Measurements from ENCODE around the gene C2CD2. TPM values are rescaled to one million over a fixed set of nuclear protein-coding genes. Genes with fewer than 3 reads are reported as not detected.
A peak's percentile ranks its signal among the peaks of the same experiment; 100 is the strongest.
"Not testable (repeated sequence)": the region's sequence is repeated elsewhere in the genome, so short reads cannot be mapped to it uniquely, and the experiment has no call there.

The C2CD2 gene
- total RNA-seq, 2 donors from 2014 or later: 26.3 to 28.7 TPM

- peak; percentile 71 for DNase-seq
- WGBS, 2 experiments (ENCODE audit: insufficient coverage in 1 of 2, insufficient read length in 1 of 2): 48 to 52% methylated on average over 27 to 30 of the region's 30 CpGs
Measured at GRCh38 chr21:41952568-41953248, 1.1 kb downstream of the C2CD2 start.

GRCh38 chr21:41951876-41952567 is 1.8 kb downstream of the C2CD2 start:
- H3K9me3 Mint-ChIP-seq: no peaks in the 10 kb centered on the region
- H3K36me3 Mint-ChIP-seq (ENCODE audit: low read depth): no peaks in the 10 kb centered on the region
- DNase-seq: no peak
- peak overlapping the region; percentile 66 for H3K4me3 Mint-ChIP-seq
- H3K27me3 Mint-ChIP-seq (ENCODE audit: insufficient read depth): peaks cover 18% of the 10 kb centered on the region
- H3K4me1 Mint-ChIP-seq: peaks cover 39% of the 10 kb centered on the region
- Histone ChIP-seq H3K9me3 (ENCODE audit: control insufficient read depth, low read length) (no peaks in the 10 kb centered on the region), H3K4me3 (ENCODE audit: low read length) (peak overlapping the region; percentile 81), H3K27me3 (ENCODE audit: control insufficient read depth, insufficient read depth, low read length, poor library complexity, severe bottlenecking) (peaks cover 20% of the 10 kb centered on the region), H3K27ac (ENCODE audit: low read depth, low read length) (no peak overlapping the region), H3K4me1 (ENCODE audit: control insufficient read depth, insufficient read depth, low read length) (peaks cover 17% of the 10 kb centered on the region), H3K36me3 (ENCODE audit: control insufficient read depth, insufficient read depth, low read length) (no peaks in the 10 kb centered on the region), H3K9ac (ENCODE audit: extremely low read depth, low read length, poor library complexity, severe bottlenecking) (no peak overlapping the region)
- 94 to 96% methylated on average over 5 of the region's 5 CpGs for WGBS, 2 experiments (ENCODE audit: insufficient coverage in 1 of 2, insufficient read length in 1 of 2)
- no peak overlapping the region for H3K27ac Mint-ChIP-seq
- TF ChIP-seq CTCF (conservative IDR thresholded peaks at IDR 0.05): no peak

More at GRCh38 chr21:41952568-41953248, 1.1 kb downstream of the C2CD2 start:
- Histone ChIP-seq H3K4me1 (ENCODE audit: control insufficient read depth, insufficient read depth, low read length) (peaks cover 17% of the 10 kb centered on the region), H3K4me3 (ENCODE audit: low read length) (peak overlapping the region; percentile 81), H3K9ac (ENCODE audit: extremely low read depth, low read length, poor library complexity, severe bottlenecking) (peak overlapping the region; percentile 30), H3K9me3 (ENCODE audit: control insufficient read depth, low read length) (no peaks in the 10 kb centered on the region), H3K36me3 (ENCODE audit: control insufficient read depth, insufficient read depth, low read length) (no peaks in the 10 kb centered on the region), H3K27me3 (ENCODE audit: control insufficient read depth, insufficient read depth, low read length, poor library complexity, severe bottlenecking) (peaks cover 20% of the 10 kb centered on the region), H3K27ac (ENCODE audit: low read depth, low read length) (no peak overlapping the region)
- no peaks in the 10 kb centered on the region for H3K9me3 Mint-ChIP-seq
- peaks cover 37% of the 10 kb centered on the region for H3K4me1 Mint-ChIP-seq
- peaks cover 18% of the 10 kb centered on the region for H3K27me3 Mint-ChIP-seq (ENCODE audit: insufficient read depth)
- peak overlapping the region; percentile 66 for H3K4me3 Mint-ChIP-seq
- no peak for TF ChIP-seq CTCF (conservative IDR thresholded peaks at IDR 0.05)
- H3K27ac Mint-ChIP-seq: no peak overlapping the region
- no peaks in the 10 kb centered on the region for H3K36me3 Mint-ChIP-seq (ENCODE audit: low read depth)

GRCh38 chr21:41950941-41951351 is 2.9 kb downstream of the C2CD2 start:
- no peak for TF ChIP-seq CTCF (conservative IDR thresholded peaks at IDR 0.05)
- peak; percentile 75 for DNase-seq
- WGBS, 2 experiments (ENCODE audit: insufficient coverage in 1 of 2, insufficient read length in 1 of 2): 21 to 24% methylated on average over 2 to 14 of the region's 14 CpGs

GRCh38 chr21:41949631-41950030 is 4.2 kb downstream of the C2CD2 start:
- not testable (repeated sequence) for H3K9me3 Mint-ChIP-seq; H3K9ac ChIP-seq (ENCODE audit: extremely low read depth, low read length, poor library complexity, severe bottlenecking); H3K4me3 Mint-ChIP-seq; DNase-seq; H3K9me3 ChIP-seq (ENCODE audit: control insufficient read depth, low read length); H3K27ac Mint-ChIP-seq; H3K36me3 ChIP-seq (ENCODE audit: control insufficient read depth, insufficient read depth, low read length); H3K36me3 Mint-ChIP-seq (ENCODE audit: low read depth); H3K27ac ChIP-seq (ENCODE audit: low read depth, low read length); H3K4me3 ChIP-seq (ENCODE audit: low read length)
- Mint-ChIP-seq H3K27me3 (ENCODE audit: insufficient read depth) (peaks cover 18% of the 10 kb centered on the region), H3K4me1 (peaks cover 39% of the 10 kb centered on the region)
- peaks cover 20% of the 10 kb centered on the region for H3K27me3 ChIP-seq (ENCODE audit: control insufficient read depth, insufficient read depth, low read length, poor library complexity, severe bottlenecking)
- 91 to 100% methylated on average over 2 to 3 of the region's 3 CpGs for WGBS, 2 experiments (ENCODE audit: insufficient coverage in 1 of 2, insufficient read length in 1 of 2)
- H3K4me1 ChIP-seq (ENCODE audit: control insufficient read depth, insufficient read depth, low read length): peaks cover 17% of the 10 kb centered on the region

More at GRCh38 chr21:41950941-41951351, 2.9 kb downstream of the C2CD2 start:
- H3K9ac ChIP-seq (ENCODE audit: extremely low read depth, low read length, poor library complexity, severe bottlenecking): no peak overlapping the region
- H3K36me3 Mint-ChIP-seq (ENCODE audit: low read depth): no peaks in the 10 kb centered on the region
- H3K9me3 Mint-ChIP-seq: no peaks in the 10 kb centered on the region
- no peak overlapping the region for H3K4me3 ChIP-seq (ENCODE audit: low read length)
- no peaks in the 10 kb centered on the region for H3K9me3 ChIP-seq (ENCODE audit: control insufficient read depth, low read length)
- H3K27me3 ChIP-seq (ENCODE audit: control insufficient read depth, insufficient read depth, low read length, poor library complexity, severe bottlenecking): peaks cover 20% of the 10 kb centered on the region
- H3K4me1 Mint-ChIP-seq: peaks cover 39% of the 10 kb centered on the region
- no peak overlapping the region for H3K27ac ChIP-seq (ENCODE audit: low read depth, low read length)
- H3K36me3 ChIP-seq (ENCODE audit: control insufficient read depth, insufficient read depth, low read length): no peaks in the 10 kb centered on the region
- H3K4me1 ChIP-seq (ENCODE audit: control insufficient read depth, insufficient read depth, low read length): peaks cover 17% of the 10 kb centered on the region
- H3K27me3 Mint-ChIP-seq (ENCODE audit: insufficient read depth): peaks cover 18% of the 10 kb centered on the region
- no peak overlapping the region for H3K27ac Mint-ChIP-seq
- peak overlapping the region; percentile 66 for H3K4me3 Mint-ChIP-seq
